Cardiac muscle cell (in vitro differentiated cells and primary cell): ENCODE results near the gene B2M. TPM values are rescaled to one million over a fixed set of nuclear protein-coding genes. Genes with fewer than 3 reads are reported as not detected.
"Not testable (repeated sequence)": the region's sequence is repeated elsewhere in the genome, so short reads cannot be mapped to it uniquely, and the experiment has no call there.

Experiments used
- DNase-seq, 2 donors: peaks; one replicate each; pipeline versions ENCODE4 v3.0.0 to v3.0.0-alpha.2; 2010 to 2017; ENCODE audit warnings: low read depth in 1 of 2, low spot score in 1 of 2
- H3K27ac ChIP-seq: fragments of 200-600 bp; sonication (generic); 2 replicates; pipeline ENCODE4 v1.5.1; 2016
- H3K27me3 ChIP-seq: fragments of 200-600 bp; sonication (generic); 2 replicates; pipeline ENCODE4 v1.6.0; 2016; ENCODE audit warnings: control low read depth
- H3K36me3 ChIP-seq: fragments of 200-600 bp; sonication (generic); 2 replicates; pipeline ENCODE4 v1.5.1; 2016; ENCODE audit warnings: control low read depth
- H3K4me1 ChIP-seq: fragments of 200-600 bp; sonication (generic); 2 replicates; pipeline ENCODE4 v1.8.1; 2017; ENCODE audit warnings: low read depth, mild to moderate bottlenecking, mixed run types
- H3K4me3 ChIP-seq: fragments of 200-600 bp; sonication (generic); 2 replicates; pipeline ENCODE4 v1.5.1; 2016; ENCODE audit warnings: mild to moderate bottlenecking
- H3K9me3 ChIP-seq: fragments of 200-600 bp; sonication (generic); 2 replicates; pipeline ENCODE4 v1.5.1; 2017; ENCODE audit warnings: low read depth, mild to moderate bottlenecking, control low read depth
- polyA plus RNA-seq: library from polyadenylated mRNA; unstranded; fragments of >200 nt; fragmentation: Nextera tagmentation; extraction: Ambion mirVana; gene quantifications from 2 replicates; pipeline ENCODE4 v1.2.1, GENCODE V29; 2016
- total RNA-seq: library from RNA; depleted of rRNA; stranded (reverse); fragments of >200 nt; gene quantifications from 2 replicates; pipeline ENCODE4 v1.2.3, GENCODE V29; 2016
- TF ChIP-seq, protein P1 (sequence below): IDR thresholded peaks from 2 replicates; pipeline ENCODE4 v1.5.1; 2012; ENCODE audit warnings: low read depth, mild to moderate bottlenecking, low read length

B2M gene
- total and polyA plus RNA-seq, 2 experiments from 2014 or later, result 170 to 759 TPM

DNA sequence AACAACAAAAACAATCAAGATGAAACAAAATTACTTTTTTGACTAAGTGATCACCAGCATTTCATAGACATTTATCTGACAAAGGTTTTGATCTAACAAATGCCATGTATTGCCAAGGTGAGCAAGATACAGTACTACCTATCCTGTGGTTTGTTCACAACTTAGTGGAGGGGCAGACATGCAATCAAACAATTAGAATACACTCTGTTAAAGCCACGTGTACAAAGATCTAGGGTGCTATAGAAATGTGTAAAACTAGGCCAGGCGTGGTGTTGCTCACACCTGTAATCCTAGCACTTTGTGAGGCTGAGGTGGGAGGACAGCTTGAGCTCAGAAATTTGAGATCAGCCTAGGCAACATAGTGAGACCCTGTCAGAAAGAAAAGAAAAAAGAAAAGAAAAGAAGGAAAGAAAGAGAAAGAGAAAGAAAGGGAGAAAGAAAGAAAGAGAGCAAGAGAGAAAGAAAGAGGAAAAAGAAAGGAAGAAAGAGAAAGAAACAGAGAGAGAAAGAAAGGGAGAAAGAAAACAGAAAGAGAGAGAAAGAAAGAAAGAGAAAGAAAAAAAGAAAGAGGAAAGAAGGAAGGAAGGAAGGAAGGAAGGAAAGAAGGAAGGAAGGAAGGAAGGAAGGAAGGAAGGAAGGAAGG lies 23.6 kb downstream of the B2M start:
- peaks cover 6% of the 10 kb centered on the region for H3K4me1 ChIP-seq
- H3K9me3 ChIP-seq, result no peaks in the 10 kb centered on the region
- H3K27ac ChIP-seq, result no peak overlapping the region
- H3K36me3 ChIP-seq, result no peaks in the 10 kb centered on the region
- TF ChIP-seq, protein P1, sequence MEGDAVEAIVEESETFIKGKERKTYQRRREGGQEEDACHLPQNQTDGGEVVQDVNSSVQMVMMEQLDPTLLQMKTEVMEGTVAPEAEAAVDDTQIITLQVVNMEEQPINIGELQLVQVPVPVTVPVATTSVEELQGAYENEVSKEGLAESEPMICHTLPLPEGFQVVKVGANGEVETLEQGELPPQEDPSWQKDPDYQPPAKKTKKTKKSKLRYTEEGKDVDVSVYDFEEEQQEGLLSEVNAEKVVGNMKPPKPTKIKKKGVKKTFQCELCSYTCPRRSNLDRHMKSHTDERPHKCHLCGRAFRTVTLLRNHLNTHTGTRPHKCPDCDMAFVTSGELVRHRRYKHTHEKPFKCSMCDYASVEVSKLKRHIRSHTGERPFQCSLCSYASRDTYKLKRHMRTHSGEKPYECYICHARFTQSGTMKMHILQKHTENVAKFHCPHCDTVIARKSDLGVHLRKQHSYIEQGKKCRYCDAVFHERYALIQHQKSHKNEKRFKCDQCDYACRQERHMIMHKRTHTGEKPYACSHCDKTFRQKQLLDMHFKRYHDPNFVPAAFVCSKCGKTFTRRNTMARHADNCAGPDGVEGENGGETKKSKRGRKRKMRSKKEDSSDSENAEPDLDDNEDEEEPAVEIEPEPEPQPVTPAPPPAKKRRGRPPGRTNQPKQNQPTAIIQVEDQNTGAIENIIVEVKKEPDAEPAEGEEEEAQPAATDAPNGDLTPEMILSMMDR, result no peak
- no peaks in the 10 kb centered on the region for H3K27me3 ChIP-seq
- H3K4me3 ChIP-seq, result no peak overlapping the region
- no peak for DNase-seq

DNA sequence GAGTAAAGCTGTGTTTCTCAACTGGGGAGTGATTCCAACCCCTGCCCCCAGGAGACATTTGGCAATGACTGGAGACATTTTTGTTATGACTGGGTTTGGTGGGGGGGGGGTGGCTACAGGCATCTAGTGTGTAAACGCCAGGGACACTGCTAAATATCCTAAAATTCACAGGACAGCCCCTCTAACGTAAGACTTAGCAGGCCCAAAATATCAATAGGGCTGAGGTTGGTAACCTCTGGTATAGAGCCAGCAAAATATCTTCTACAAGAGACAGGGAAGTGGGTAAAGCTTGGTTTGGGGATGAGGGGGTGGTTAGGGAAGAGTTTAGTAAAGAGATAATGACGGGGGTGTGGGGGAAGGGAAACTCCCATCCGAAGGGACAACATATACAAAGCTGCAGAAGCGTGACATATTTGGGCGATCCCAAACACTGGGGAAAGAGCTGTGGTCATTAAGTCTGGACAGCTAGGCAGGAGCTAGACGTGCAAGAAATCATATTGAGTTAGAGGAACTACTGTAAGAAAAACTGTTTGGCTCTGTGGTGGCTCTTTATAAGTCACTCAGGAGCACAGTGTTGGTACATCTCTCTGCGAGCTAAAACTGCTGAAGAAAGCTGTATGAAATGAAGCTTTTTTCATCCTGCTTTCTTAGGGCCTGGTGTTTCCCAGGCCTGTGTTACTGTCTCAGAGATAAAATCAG lies 24.3 kb downstream of the B2M start:
- TF ChIP-seq, protein P1, result no peak
- DNase-seq, result peak in 1 of 2 donors; percentile 40
- H3K4me1 ChIP-seq, result no peaks in the 10 kb centered on the region
- H3K9me3 ChIP-seq, result no peaks in the 10 kb centered on the region
- H3K27me3 ChIP-seq, result no peaks in the 10 kb centered on the region
- H3K36me3 ChIP-seq, result no peaks in the 10 kb centered on the region
- H3K27ac ChIP-seq, result peak overlapping the region; percentile 4
- no peak overlapping the region for H3K4me3 ChIP-seq

DNA sequence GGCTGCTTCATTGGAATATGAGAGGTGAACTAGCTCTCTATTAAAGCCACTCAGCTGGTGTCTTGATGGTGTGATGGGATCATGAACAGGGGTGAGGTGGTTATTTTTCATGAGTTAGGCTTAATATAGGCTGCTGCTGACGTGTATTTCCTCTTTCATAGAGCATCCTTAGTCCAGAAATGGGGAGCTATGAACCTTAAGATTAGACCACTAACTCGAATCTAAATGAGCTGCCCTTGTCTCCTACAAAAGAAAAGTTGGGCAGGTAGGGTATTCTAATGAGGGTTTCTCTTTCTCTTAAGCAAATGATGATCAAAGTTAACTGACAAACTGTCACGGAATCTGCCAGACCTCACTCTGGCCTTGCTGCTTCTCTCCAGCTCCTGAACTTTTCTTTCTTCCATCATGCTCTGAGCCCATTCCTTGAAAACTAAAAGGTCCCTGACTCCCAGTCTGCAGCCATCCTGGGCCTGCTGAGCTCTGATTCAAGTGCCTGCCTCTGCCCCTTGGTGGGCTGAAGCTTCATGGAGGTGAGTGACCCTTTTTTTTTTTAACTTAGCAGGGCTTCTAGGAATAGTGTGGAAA lies 25.0 kb downstream of the B2M start, which contains the start of gene TRIM69:
Gene TRIM69, plus strand, starts transcription at position 348 of the 585 bp plus-strand sequence. Its CDS starts 177 bp downstream, at position 525.
- no peak for DNase-seq
- TF ChIP-seq, protein P1, result no peak
- no peaks in the 10 kb centered on the region for H3K9me3 ChIP-seq
- peak within 1 kb of the TSS; percentile 4 for H3K27ac ChIP-seq
- no peak within 1 kb of the TSS for H3K4me3 ChIP-seq
- no peaks in the 10 kb centered on the region for H3K27me3 ChIP-seq
- H3K4me1 ChIP-seq, result no peaks in the 10 kb centered on the region
- H3K36me3 ChIP-seq, result no peaks in the 10 kb centered on the region

DNA sequence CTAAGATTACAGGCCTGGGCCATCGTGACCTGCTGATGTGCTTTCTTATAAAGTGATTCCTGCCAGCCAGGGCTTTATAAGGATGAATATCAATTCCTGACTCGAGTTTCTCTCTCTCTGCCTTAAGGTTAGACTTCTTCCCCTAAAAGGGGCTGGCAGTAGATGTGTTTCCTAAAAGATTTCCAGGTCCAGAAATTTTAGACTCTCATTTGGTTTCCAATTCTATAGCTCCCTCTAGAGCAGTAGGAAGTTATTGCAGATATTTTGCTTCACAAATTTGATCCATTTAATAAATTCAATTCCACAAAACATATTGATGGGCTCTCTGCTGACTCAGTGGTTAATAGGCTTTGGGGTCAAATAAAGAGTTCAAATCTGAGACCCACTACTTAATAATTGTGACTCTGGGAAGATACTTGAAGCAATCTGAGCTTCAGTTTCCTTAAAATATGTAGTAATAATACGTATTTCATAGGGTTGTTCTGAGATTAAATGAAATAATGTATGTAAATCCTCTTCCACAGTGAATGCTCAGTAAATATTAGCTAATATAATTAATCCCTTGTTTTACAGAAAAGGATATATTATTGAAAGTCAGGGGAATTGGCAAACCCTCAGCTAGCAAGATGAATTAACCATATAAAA lies 27.1 kb downstream of the B2M start:
- peak; percentile 42 to 78 for DNase-seq
- H3K9me3 ChIP-seq, result no peaks in the 10 kb centered on the region
- TF ChIP-seq, protein P1, result peak; percentile 71

DNA sequence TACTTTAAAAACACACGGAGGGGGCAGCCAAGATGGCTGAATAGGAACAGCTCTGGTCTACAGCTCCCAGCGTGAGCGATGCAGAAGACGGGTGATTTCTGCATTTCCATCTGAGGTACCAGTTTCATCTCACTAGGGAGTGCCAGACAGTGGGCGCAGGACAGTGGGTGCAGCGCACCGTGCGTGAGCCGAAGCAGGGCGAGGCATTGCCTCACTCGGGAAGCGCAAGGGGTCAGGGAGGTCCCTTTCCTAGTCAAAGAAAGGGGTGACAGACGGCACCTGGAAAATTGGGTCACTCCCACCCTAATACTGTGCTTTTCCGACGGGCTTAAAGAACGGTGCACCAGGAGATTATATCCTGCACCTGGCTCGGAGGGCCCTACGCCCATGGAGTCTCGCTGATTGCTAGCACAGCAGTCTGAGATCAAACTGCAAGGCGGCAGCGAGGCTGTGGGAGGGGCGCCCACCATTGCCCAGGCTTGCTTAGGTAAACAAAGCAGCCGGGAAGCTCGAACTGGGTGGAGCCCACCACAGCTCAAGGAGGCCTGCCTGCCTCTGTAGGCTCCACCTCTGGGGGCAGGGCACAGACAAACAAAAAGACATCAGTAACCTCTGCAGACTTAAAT lies 28.0 kb downstream of the B2M start:
- H3K4me1 ChIP-seq, H3K27me3 ChIP-seq, H3K27ac ChIP-seq, DNase-seq, H3K9me3 ChIP-seq, H3K4me3 ChIP-seq, H3K36me3 ChIP-seq: not testable (repeated sequence)

More for the DNA sequence above, 27.1 kb downstream of the B2M start:
- Histone ChIP-seq H3K27me3 (no peaks in the 10 kb centered on the region), H3K4me3 (no peak overlapping the region), H3K4me1 (no peaks in the 10 kb centered on the region), H3K27ac (no peak overlapping the region), H3K36me3 (no peaks in the 10 kb centered on the region)

DNA sequence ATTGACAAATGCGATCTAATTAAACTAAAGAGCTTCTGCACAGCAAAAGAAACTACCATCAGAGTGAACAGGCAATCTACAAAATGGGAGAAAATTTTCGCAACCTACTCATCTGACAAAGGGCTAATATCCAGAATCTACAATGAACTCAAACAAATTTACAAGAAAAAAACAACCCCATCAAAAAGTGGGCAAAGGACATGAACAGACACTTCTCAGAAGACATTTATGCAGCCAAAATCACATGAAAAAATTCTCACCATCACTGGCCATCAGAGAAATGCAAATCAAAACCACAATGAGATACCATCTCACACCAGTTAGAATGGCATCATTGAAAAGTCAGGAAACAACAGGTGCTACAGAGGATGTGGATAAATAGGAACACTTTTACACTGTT lies 32.1 kb downstream of the B2M start:
- not testable (repeated sequence) for H3K4me3 ChIP-seq, H3K4me1 ChIP-seq, H3K9me3 ChIP-seq, H3K36me3 ChIP-seq, DNase-seq, H3K27ac ChIP-seq, H3K27me3 ChIP-seq
